Parathyroid adenoma (tissue), 2 donors: ENCODE results near the gene CLPTM1.

Experiments used
- H2AFZ ChIP-seq: fragments of 300-600 bp; sonication (generic); one replicate; pipeline ENCODE4 v1.7.0; 2017; ENCODE audit warnings: antibody characterized with exemption, mild to moderate bottlenecking
- H3K27ac ChIP-seq: fragments of 300-600 bp; sonication (generic); one replicate; pipeline ENCODE4 v1.7.0; 2017
- H3K27me3 ChIP-seq: fragments of 300-600 bp; sonication (generic); one replicate; pipeline ENCODE4 v1.7.0; 2017; ENCODE audit warnings: low read length; ENCODE audit not compliant: control insufficient read depth, insufficient read depth
- H3K36me3 ChIP-seq: fragments of 300-600 bp; sonication (generic); one replicate; pipeline ENCODE4 v1.7.0; 2017; ENCODE audit warnings: low read length; ENCODE audit not compliant: control insufficient read depth, insufficient read depth
- H3K4me1 ChIP-seq: fragments of 300-600 bp; sonication (generic); one replicate; pipeline ENCODE4 v1.7.0; 2017; ENCODE audit warnings: control low read depth
- H3K4me2 ChIP-seq: fragments of 300-600 bp; sonication (generic); one replicate; pipeline ENCODE4 v1.7.0; 2017; ENCODE audit warnings: low read length
- H3K4me3 ChIP-seq: fragments of 300-600 bp; sonication (generic); one replicate; pipeline ENCODE4 v1.7.0; 2017; ENCODE audit warnings: low read depth, low read length
- H3K79me2 ChIP-seq: fragments of 300-600 bp; sonication (generic); one replicate; pipeline ENCODE4 v1.7.0; 2017; ENCODE audit warnings: control low read depth
- H3K9ac ChIP-seq: fragments of 300-600 bp; sonication (generic); one replicate; pipeline ENCODE4 v1.7.0; 2017; ENCODE audit warnings: mild to moderate bottlenecking
- H3K9me3 ChIP-seq: fragments of 300-600 bp; sonication (generic); one replicate; pipeline ENCODE4 v1.7.0; 2017; ENCODE audit warnings: low read length; ENCODE audit not compliant: control insufficient read depth
- TF ChIP-seq, protein P1 (sequence below): fragments of 300-600 bp; sonication (generic); IDR thresholded peaks from one replicate; pipeline ENCODE4 v1.7.0; 2017; ENCODE audit warnings: antibody characterized with exemption, mild to moderate bottlenecking
- donor health status: primary hyperparathyroidism.

Gene CLPTM1

DNA sequence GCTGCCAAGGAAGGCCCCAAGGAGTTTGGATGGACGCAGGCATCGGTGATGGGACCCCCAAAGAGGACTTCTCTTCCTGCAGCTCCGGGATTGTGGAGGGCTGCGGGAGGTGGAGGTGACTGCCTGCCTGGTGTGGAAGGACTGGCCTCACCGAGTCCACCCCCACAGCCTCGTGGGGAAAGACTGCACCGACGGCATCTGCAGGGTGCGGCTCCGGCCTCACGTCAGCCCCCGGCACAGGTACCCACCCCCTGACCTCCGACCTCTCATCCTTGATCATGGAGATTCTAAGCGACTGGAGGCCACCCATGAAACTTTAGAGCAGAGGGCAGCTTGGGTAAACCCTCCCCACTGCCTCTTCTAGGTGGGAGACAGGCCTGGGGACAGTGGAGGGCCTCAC is 66.8 kb downstream of the CLPTM1 start:
- Histone ChIP-seq H3K9ac (no peak overlapping the region), H3K4me2 (no peak overlapping the region), H3K4me1 (no peaks in the 10 kb centered on the region), H2AFZ (no peak overlapping the region), H3K4me3 (no peak overlapping the region), H3K79me2 (no peaks in the 10 kb centered on the region), H3K27ac (no peak overlapping the region), H3K27me3 (no peaks in the 10 kb centered on the region), H3K9me3 (no peaks in the 10 kb centered on the region), H3K36me3 (no peaks in the 10 kb centered on the region)
- TF ChIP-seq, protein P1, sequence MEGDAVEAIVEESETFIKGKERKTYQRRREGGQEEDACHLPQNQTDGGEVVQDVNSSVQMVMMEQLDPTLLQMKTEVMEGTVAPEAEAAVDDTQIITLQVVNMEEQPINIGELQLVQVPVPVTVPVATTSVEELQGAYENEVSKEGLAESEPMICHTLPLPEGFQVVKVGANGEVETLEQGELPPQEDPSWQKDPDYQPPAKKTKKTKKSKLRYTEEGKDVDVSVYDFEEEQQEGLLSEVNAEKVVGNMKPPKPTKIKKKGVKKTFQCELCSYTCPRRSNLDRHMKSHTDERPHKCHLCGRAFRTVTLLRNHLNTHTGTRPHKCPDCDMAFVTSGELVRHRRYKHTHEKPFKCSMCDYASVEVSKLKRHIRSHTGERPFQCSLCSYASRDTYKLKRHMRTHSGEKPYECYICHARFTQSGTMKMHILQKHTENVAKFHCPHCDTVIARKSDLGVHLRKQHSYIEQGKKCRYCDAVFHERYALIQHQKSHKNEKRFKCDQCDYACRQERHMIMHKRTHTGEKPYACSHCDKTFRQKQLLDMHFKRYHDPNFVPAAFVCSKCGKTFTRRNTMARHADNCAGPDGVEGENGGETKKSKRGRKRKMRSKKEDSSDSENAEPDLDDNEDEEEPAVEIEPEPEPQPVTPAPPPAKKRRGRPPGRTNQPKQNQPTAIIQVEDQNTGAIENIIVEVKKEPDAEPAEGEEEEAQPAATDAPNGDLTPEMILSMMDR: no peak

DNA sequence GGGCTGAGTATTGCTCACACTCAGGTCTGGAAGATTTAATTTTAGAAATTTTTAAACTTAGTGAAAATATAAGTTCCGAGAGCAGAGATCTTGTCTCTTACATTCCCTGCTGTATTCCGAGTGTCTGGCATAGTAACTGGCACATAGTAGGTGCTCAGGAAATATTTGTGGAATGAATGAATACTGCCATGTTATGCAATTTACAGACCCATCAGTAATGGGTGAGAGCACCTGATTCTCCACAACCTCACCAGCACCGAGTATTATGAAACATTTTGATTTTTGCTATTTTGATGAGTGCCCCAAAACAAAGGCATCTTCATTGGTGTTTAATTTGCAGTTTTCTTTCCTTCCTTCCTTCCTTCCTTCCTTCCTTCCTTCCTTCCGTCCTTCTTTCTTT is 67.9 kb downstream of the CLPTM1 start:
- Histone ChIP-seq H3K4me2 (no peak overlapping the region), H3K79me2 (no peaks in the 10 kb centered on the region), H3K4me3 (no peak overlapping the region), H3K27me3 (no peaks in the 10 kb centered on the region), H3K9me3 (no peaks in the 10 kb centered on the region), H3K9ac (no peak overlapping the region), H3K4me1 (no peaks in the 10 kb centered on the region), H3K27ac (no peak overlapping the region), H2AFZ (no peak overlapping the region), H3K36me3 (no peaks in the 10 kb centered on the region)
- TF ChIP-seq, protein P1: no peak

DNA sequence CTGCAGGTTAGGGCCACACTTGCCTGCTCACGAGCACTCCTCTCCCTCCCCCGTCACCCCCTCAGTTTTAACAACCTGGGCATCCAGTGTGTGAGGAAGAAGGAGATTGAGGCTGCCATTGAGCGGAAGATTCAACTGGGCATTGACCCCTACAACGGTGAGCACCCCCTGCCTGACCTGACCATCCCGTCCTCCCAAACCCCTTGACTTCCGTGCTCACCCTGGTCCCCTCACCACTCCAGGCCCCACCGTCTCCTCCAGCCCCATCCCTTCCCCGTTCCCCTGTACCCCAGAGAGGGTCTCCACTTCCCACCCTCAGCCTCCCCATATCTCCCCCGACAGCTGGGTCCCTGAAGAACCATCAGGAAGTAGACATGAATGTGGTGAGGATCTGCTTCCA is 70.1 kb downstream of the CLPTM1 start:
- no peak overlapping the region for H3K4me2 ChIP-seq
- no peak overlapping the region for H3K27ac ChIP-seq
- no peak overlapping the region for H3K9ac ChIP-seq
- no peak overlapping the region for H3K4me3 ChIP-seq
- no peaks in the 10 kb centered on the region for H3K79me2 ChIP-seq
- H3K36me3 ChIP-seq: no peaks in the 10 kb centered on the region
- H3K4me1 ChIP-seq: no peaks in the 10 kb centered on the region
- no peaks in the 10 kb centered on the region for H3K27me3 ChIP-seq
- H2AFZ ChIP-seq: no peak overlapping the region
- no peaks in the 10 kb centered on the region for H3K9me3 ChIP-seq
- TF ChIP-seq, protein P1: no peak

DNA sequence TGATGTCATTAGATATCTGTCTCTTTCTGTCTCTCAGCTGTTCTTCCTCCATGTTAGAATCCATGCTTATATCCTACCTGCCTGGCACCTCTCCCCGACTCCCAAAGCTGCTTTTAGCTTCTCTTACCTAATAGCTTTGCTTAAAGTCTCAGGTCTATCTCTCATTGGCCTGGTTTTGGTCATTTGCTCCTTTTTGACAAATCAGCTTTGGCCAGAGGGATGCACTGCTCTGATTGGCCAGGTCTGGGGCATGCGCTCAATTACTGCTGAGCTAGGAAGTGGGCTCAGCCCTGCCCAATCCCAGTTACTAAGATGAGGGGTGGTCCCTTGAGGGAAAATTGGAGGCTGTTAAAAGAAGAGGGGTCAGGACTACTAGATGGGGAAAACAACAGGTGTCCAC is 72.2 kb downstream of the CLPTM1 start:
- Histone ChIP-seq H3K4me3 (no peak overlapping the region), H3K4me2 (no peak overlapping the region), H2AFZ (no peak overlapping the region), H3K9ac (no peak overlapping the region), H3K36me3 (no peaks in the 10 kb centered on the region), H3K9me3 (no peaks in the 10 kb centered on the region), H3K79me2 (no peaks in the 10 kb centered on the region), H3K27me3 (no peaks in the 10 kb centered on the region), H3K4me1 (no peaks in the 10 kb centered on the region), H3K27ac (no peak overlapping the region)
- TF ChIP-seq, protein P1: no peak

DNA sequence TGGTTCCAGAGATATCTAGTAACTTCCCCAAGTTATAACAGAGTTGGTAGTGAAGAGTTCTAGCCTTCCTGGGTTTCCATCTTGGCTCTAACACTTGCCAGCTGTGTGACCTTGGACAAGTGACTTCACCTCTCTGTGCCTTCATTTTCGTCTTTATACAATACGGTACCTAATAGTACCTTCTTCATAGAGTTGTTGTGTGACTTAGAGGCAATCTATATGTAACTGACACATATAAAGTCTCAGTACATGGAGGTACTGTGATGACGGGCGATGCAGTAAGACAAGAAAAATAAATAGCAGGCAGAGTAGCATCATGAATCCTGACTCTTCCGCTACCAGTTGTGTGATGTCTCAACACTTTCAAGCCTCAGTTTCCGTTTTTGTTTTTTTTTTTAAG is 75.6 kb downstream of the CLPTM1 start:
- H3K4me3 ChIP-seq: no peak overlapping the region
- H3K4me1 ChIP-seq: no peaks in the 10 kb centered on the region
- no peak overlapping the region for H3K9ac ChIP-seq
- H3K36me3 ChIP-seq: no peaks in the 10 kb centered on the region
- TF ChIP-seq, protein P1: no peak
- no peaks in the 10 kb centered on the region for H3K27me3 ChIP-seq
- no peak overlapping the region for H3K27ac ChIP-seq
- no peaks in the 10 kb centered on the region for H3K9me3 ChIP-seq
- no peak overlapping the region for H2AFZ ChIP-seq
- H3K4me2 ChIP-seq: no peak overlapping the region
- H3K79me2 ChIP-seq: no peaks in the 10 kb centered on the region
